BLaER1 treated with 17β-estradiol and CSF1 and Interleukin-3, amounts not matched to agents 10 nM and 100 nM (cell line): ENCODE data around the gene SPTA1.
A peak's percentile ranks its signal among the peaks of the same experiment; 100 is the strongest.

Source experiments
- H3K27ac ChIP-seq, 11 experiments: shearing (Covaris generic); formaldehyde crosslinking; 2 replicates each; pipeline ENCODE4 v1.8.1; 2022
- H3K27me3 ChIP-seq, 11 experiments: shearing (Covaris generic); formaldehyde crosslinking; 2 replicates each; pipeline ENCODE4 v1.8.1; 2022
- H3K36me3 ChIP-seq, 11 experiments: shearing (Covaris generic); formaldehyde crosslinking; 2 replicates each; pipeline ENCODE4 v1.8.1; 2022
- H3K4me1 ChIP-seq, 10 experiments: shearing (Covaris generic); formaldehyde crosslinking; 2 replicates each; pipeline ENCODE4 v1.8.1; 2022
- H3K4me2 ChIP-seq, 11 experiments: shearing (Covaris generic); formaldehyde crosslinking; 2 replicates each; pipeline ENCODE4 v1.8.1; 2022
- H3K4me3 ChIP-seq, 10 experiments: shearing (Covaris generic); formaldehyde crosslinking; 2 replicates each; pipeline ENCODE4 v1.8.1; 2022
- H3K9ac ChIP-seq, 11 experiments: shearing (Covaris generic); formaldehyde crosslinking; 2 replicates each; pipeline ENCODE4 v1.8.1; 2022
- H3K9me3 ChIP-seq, 11 experiments: shearing (Covaris generic); formaldehyde crosslinking; replicated peaks in 1 of 11; 2 replicates each; pipeline ENCODE4 v1.8.1; 2022
- H4K20me1 ChIP-seq, 11 experiments: shearing (Covaris generic); formaldehyde crosslinking; 2 replicates each; pipeline ENCODE4 v1.8.1; 2022
- Cebpa-rat ChIP-seq, 11 experiments: shearing (Covaris generic); IDR thresholded peaks; 2 replicates each; pipeline ENCODE4 v1.8.1; 2022

SPTA1 gene

GRCh38 chr1:158654086-158654485 lies 32.4 kb downstream of the SPTA1 start:
- no peak overlapping the region for H3K4me3 ChIP-seq
- no peaks in the 10 kb centered on the region for H4K20me1 ChIP-seq
- H3K4me1 ChIP-seq = peaks cover 17 to 46% (median 38%) of the 10 kb centered on the region in 10 experiments
- no peak for TF ChIP-seq Cebpa-rat (IDR thresholded peaks at IDR 0.05)
- no peaks in the 10 kb centered on the region for H3K27me3 ChIP-seq
- H3K27ac ChIP-seq = peak overlapping the region in 9 of 11 experiments; percentile 39 to 79 (median 73); a peak in 18 of 22 replicates
- no peaks in the 10 kb centered on the region for H3K36me3 ChIP-seq
- H3K9me3 ChIP-seq = no peaks in the 10 kb centered on the region
- H3K9ac ChIP-seq = peak overlapping the region in 6 of 11 experiments; percentile 40 to 64 (median 53); a peak in 7 of 22 replicates
- H3K4me2 ChIP-seq = peak overlapping the region in 10 of 11 experiments; percentile 51 to 83 (median 66); a peak in 18 of 22 replicates

GRCh38 chr1:158652721-158653334 lies 33.7 kb downstream of the SPTA1 start:
- H3K4me3 ChIP-seq = no peak overlapping the region
- no peak for TF ChIP-seq Cebpa-rat (IDR thresholded peaks at IDR 0.05)
- H3K27me3 ChIP-seq = no peaks in the 10 kb centered on the region
- peak overlapping the region; percentile 1 to 79 (median 64); a peak in 16 of 22 replicates for H3K4me2 ChIP-seq
- peaks cover 17 to 45% (median 38%) of the 10 kb centered on the region in 10 experiments for H3K4me1 ChIP-seq
- no peaks in the 10 kb centered on the region for H3K36me3 ChIP-seq
- H3K9ac ChIP-seq = no peak overlapping the region
- H4K20me1 ChIP-seq = no peaks in the 10 kb centered on the region
- H3K9me3 ChIP-seq = no peaks in the 10 kb centered on the region
- peak overlapping the region in 6 of 11 experiments; percentile 6 to 79 (median 74); a peak in 9 of 22 replicates for H3K27ac ChIP-seq

- Histone ChIP-seq H3K27ac (no peak overlapping the region), H4K20me1 (no peaks in the 10 kb centered on the region), H3K27me3 (no peaks in the 10 kb centered on the region), H3K4me3 (no peak overlapping the region), H3K36me3 (no peaks in the 10 kb centered on the region), H3K9ac (no peak overlapping the region), H3K4me1 (peaks cover 19 to 51% (median 33%) of the 10 kb centered on the region in 10 experiments), H3K4me2 (no peak overlapping the region), H3K9me3 (no peaks in the 10 kb centered on the region)
- no peak for TF ChIP-seq Cebpa-rat (IDR thresholded peaks at IDR 0.05)
These were observed 37.5 kb downstream of the SPTA1 start for GRCh38 chr1:158649052-158649451.

DNA sequence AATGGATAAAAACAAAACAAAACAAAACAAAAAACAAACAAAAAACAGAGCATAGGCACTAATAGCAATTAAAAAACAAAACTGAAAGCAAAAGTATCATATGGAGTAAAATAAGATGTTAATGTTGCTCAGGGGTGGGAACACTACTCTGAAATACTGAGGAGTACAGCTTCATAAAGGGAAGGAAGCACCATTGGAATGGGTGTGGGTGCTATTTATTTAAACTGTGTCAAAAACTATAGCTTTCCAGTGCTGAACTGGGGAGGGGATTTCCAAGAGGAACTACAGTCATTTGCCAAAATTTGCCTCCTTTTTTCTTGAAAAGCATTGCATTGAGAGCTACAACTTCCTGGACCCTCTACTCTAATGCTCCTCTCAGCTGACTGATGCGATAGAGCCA lies 40.0 kb downstream of the SPTA1 start:
- Histone ChIP-seq H3K36me3 (no peaks in the 10 kb centered on the region), H3K9ac (no peak overlapping the region), H3K4me1 (peaks cover 0 to 44% (median 15%) of the 10 kb centered on the region in 10 experiments; a peak in 14 of 20 replicates), H3K9me3 (no peaks in the 10 kb centered on the region), H3K4me2 (peak overlapping the region in 10 of 11 experiments; percentile 6 to 80 (median 36); a peak in 13 of 22 replicates), H4K20me1 (no peaks in the 10 kb centered on the region), H3K4me3 (no peak overlapping the region), H3K27ac (peak overlapping the region in 4 of 11 experiments; percentile 16 to 36 (median 22); a peak in 1 of 22 replicates), H3K27me3 (no peaks in the 10 kb centered on the region)
- no peak for TF ChIP-seq Cebpa-rat (IDR thresholded peaks at IDR 0.05)

GRCh38 chr1:158644449-158644848 lies 42.1 kb downstream of the SPTA1 start:
- Histone ChIP-seq H3K27me3 (no peaks in the 10 kb centered on the region), H3K4me1 (peaks cover 0 to 44% (median 15%) of the 10 kb centered on the region in 10 experiments; a peak in 14 of 20 replicates), H3K36me3 (no peaks in the 10 kb centered on the region), H3K4me2 (peak overlapping the region in 5 of 11 experiments; percentile 36 to 80 (median 65); a peak in 9 of 22 replicates), H3K27ac (peak overlapping the region in 4 of 11 experiments; percentile 26 to 65 (median 57); a peak in 6 of 22 replicates), H3K9me3 (0 out of 22 replicates have a peak, but pooled peaks cover 0 to 5% (median 0%) of the 10 kb centered on the region in 11 experiments), H3K9ac (no peak overlapping the region), H4K20me1 (no peaks in the 10 kb centered on the region), H3K4me3 (no peak overlapping the region)
- 0 out of 22 replicates have a peak, but pooled peaks of 1 of the 11 experiments have one; percentile 24 for TF ChIP-seq Cebpa-rat (IDR thresholded peaks at IDR 0.05)

DNA sequence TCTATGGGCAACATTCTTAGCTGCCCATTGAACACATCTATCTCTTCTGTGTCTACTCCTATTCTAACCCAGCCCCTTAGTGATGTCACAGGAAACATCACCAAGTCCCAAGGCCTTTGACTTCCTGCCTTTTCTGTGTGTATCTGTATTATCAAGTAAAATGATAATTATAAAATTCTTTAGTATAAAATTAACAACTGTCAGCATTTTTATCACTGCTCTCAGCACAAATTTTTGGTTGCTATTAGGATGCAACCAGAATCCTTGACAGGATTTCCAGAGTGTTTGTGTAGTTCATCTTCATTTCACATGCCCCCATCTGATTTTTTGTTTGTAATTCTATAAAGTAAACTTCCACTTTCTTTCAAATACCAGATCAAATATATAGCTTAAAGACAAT lies 47.6 kb downstream of the SPTA1 start:
- H3K4me3 ChIP-seq = no peak overlapping the region
- TF ChIP-seq Cebpa-rat (IDR thresholded peaks at IDR 0.05) = no peak
- no peaks in the 10 kb centered on the region for H4K20me1 ChIP-seq
- H3K9me3 ChIP-seq = peaks cover 0 to 12% (median 0%) of the 10 kb centered on the region in 11 experiments; a peak in 3 of 22 replicates
- H3K4me1 ChIP-seq = peaks cover 0 to 12% (median 2%) of the 10 kb centered on the region in 10 experiments; a peak in 8 of 20 replicates
- no peak overlapping the region for H3K27ac ChIP-seq
- no peaks in the 10 kb centered on the region for H3K27me3 ChIP-seq
- H3K36me3 ChIP-seq = peaks cover 0 to 5% (median 0%) of the 10 kb centered on the region in 11 experiments; a peak in 1 of 22 replicates
- no peak overlapping the region for H3K4me2 ChIP-seq
- H3K9ac ChIP-seq = no peak overlapping the region

DNA sequence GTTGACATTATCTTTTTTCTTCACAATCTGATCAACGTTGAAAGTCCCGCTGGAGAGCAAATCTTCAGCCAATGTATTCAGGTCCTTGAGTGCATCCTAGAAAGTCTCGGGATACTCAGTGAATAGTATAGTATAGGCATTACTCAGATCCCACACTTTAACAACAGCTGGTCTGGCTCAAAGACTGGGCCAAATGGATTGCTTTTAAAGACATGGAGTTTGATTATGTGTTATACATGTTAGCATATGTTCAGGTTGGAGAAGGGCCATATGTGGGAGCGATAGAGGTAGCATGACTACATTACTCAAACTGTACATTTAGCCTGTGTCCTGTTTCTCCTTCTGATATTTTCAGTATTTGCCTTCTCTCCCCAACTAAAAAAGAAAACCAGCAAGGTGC lies 48.4 kb downstream of the SPTA1 start:
- no peak overlapping the region for H3K4me3 ChIP-seq
- H4K20me1 ChIP-seq = no peaks in the 10 kb centered on the region
- no peak overlapping the region for H3K9ac ChIP-seq
- H3K27ac ChIP-seq = no peak overlapping the region
- H3K4me2 ChIP-seq = no peak overlapping the region
- no peaks in the 10 kb centered on the region for H3K27me3 ChIP-seq
- no peak for TF ChIP-seq Cebpa-rat (IDR thresholded peaks at IDR 0.05)
- H3K4me1 ChIP-seq = peaks cover 0 to 7% (median under 1%) of the 10 kb centered on the region in 10 experiments; a peak in 4 of 20 replicates
- peaks cover 0 to 12% (median 0%) of the 10 kb centered on the region in 11 experiments; a peak in 3 of 22 replicates for H3K9me3 ChIP-seq
- H3K36me3 ChIP-seq = peaks cover 0 to 5% (median 0%) of the 10 kb centered on the region in 11 experiments; a peak in 1 of 22 replicates

- H3K4me2 ChIP-seq = no peak overlapping the region
- H4K20me1 ChIP-seq = no peaks in the 10 kb centered on the region
- H3K9me3 ChIP-seq = no peaks in the 10 kb centered on the region
- H3K4me1 ChIP-seq = no peaks in the 10 kb centered on the region
- no peaks in the 10 kb centered on the region for H3K27me3 ChIP-seq
- TF ChIP-seq Cebpa-rat (IDR thresholded peaks at IDR 0.05) = no peak
- H3K4me3 ChIP-seq = no peak overlapping the region
- no peaks in the 10 kb centered on the region for H3K36me3 ChIP-seq
- no peak overlapping the region for H3K27ac ChIP-seq
- H3K9ac ChIP-seq = no peak overlapping the region
These were observed 72.8 kb downstream of the SPTA1 start for GRCh38 chr1:158613764-158614163.

GRCh38 chr1:158611916-158612315 lies 74.6 kb downstream of the SPTA1 start:
- no peak overlapping the region for H3K9ac ChIP-seq
- no peaks in the 10 kb centered on the region for H3K9me3 ChIP-seq
- no peak overlapping the region for H3K4me2 ChIP-seq
- H3K27me3 ChIP-seq = no peaks in the 10 kb centered on the region
- no peak overlapping the region for H3K4me3 ChIP-seq
- no peaks in the 10 kb centered on the region for H3K4me1 ChIP-seq
- H3K36me3 ChIP-seq = no peaks in the 10 kb centered on the region
- no peaks in the 10 kb centered on the region for H4K20me1 ChIP-seq
- H3K27ac ChIP-seq = no peak overlapping the region
- no peak for TF ChIP-seq Cebpa-rat (IDR thresholded peaks at IDR 0.05)
